ENCODE data around the gene NEFH. TPM values are rescaled to one million over a fixed set of nuclear protein-coding genes. Genes with fewer than 3 reads are reported as not detected.

Gene NEFH
- total RNA-seq, 2 donors from 2014 or later: 0.33 to 0.52 TPM

GRCh38 chr22:29499852-29500251 is 19.8 kb downstream of the NEFH start:
- WGBS, 2 donors: 65 to 66% methylated on average over 8 of the region's 8 CpGs
- intact Hi-C loops (cut with DNase I): no loop called here
- no peak for TF ChIP-seq POLR2A (IDR thresholded peaks at IDR 0.05)
- no peak for TF ChIP-seq CTCF (IDR thresholded peaks at IDR 0.05)
- H3K27ac ChIP-seq: no peak overlapping the region
- DNase-seq (no peak), ATAC-seq (no peak)
- H3K4me3 ChIP-seq: no peak overlapping the region
- H3K27me3 ChIP-seq: no peaks in the 10 kb centered on the region
- no peaks in the 10 kb centered on the region for H3K9me3 ChIP-seq
- H3K36me3 ChIP-seq (replicated peaks in 1 of 2; ENCODE audit: insufficient read depth in 1 of 2, low read depth in 2 of 2): no peaks in the 10 kb centered on the region
- H3K4me1 ChIP-seq: no peaks in the 10 kb centered on the region

DNA sequence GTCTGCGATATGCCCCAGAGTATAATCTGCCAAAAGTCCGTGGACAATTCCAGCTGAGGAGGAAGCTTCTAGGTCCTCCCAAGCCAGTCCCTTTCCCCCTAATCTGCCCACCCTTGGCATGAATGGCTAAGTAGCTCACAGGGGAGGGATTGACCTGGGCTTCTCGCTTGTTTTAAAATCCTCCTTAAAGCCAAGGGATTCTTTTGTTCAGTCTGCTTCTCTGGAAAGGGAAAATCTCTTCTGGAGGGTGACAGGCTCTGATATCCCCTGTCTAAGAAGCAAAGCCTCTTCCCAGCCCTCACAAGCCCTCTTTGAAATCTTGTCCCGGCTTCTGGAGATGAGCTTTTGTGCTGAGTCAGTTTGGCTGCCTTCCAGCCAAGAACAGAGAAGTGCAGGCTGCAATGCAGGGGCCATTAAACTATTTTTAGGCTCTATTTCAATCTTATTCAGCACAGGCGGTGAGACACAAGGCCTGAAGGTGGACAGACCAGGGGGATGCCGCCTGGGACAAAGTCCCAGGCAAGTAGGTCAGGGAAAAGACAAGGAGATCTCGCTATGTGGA is 23.9 kb downstream of the NEFH start:
- WGBS, 2 donors: 72 to 76% methylated on average over 5 to 7 of the region's 7 CpGs
- Histone ChIP-seq H3K4me3 (no peak overlapping the region), H3K27me3 (no peaks in the 10 kb centered on the region), H3K4me1 (no peaks in the 10 kb centered on the region), H3K9me3 (no peaks in the 10 kb centered on the region), H3K27ac (no peak overlapping the region), H3K36me3 (replicated peaks in 1 of 2; ENCODE audit: insufficient read depth in 1 of 2, low read depth in 2 of 2) (peaks cover 0 to 13% of the 10 kb centered on the region in 2 donors)
- DNase-seq: peak in 3 of 4 donors; percentile 29 to 59 (median 34)
- TF ChIP-seq CTCF (IDR thresholded peaks at IDR 0.05): no peak
- no peak for TF ChIP-seq POLR2A (IDR thresholded peaks at IDR 0.05)
- intact Hi-C loops (cut with DNase I): no loop called here
- ATAC-seq: no peak

GRCh38 chr22:29509298-29509697 is 29.3 kb downstream of the NEFH start:
- Histone ChIP-seq H3K4me1 (no peaks in the 10 kb centered on the region), H3K4me3 (no peak overlapping the region), H3K27me3 (no peaks in the 10 kb centered on the region), H3K27ac (no peak overlapping the region), H3K9me3 (no peaks in the 10 kb centered on the region), H3K36me3 (replicated peaks in 1 of 2; ENCODE audit: insufficient read depth in 1 of 2, low read depth in 2 of 2) (peaks cover 0 to 16% of the 10 kb centered on the region in 2 donors)
- intact Hi-C loops (cut with DNase I): no loop called here
- TF ChIP-seq POLR2A (IDR thresholded peaks at IDR 0.05) (no peak), CTCF (IDR thresholded peaks at IDR 0.05) (no peak)
- DNase-seq (no peak), ATAC-seq (no peak)

DNA sequence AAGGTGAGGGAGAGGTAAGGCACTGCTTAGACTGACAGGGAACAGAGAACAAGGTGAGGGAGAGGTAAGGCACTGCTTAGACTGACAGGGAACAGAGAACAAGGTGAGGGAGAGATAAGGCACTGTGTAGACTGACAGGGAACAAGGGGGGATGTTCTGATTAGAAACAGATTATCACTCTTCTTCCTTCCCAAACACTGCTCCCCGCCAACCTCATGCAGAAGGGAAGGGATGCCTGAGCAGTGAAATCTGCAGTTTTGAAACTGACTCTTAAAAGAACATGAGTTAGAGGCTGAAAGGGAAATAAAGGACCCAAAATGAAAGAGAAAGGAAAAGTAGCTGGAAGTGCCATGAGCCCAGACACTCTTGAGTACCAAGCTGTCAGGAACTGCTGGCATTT is 29.8 kb downstream of the NEFH start:
- Histone ChIP-seq H3K27me3 (no peaks in the 10 kb centered on the region), H3K27ac (no peak overlapping the region), H3K4me3 (no peak overlapping the region), H3K4me1 (no peaks in the 10 kb centered on the region), H3K36me3 (replicated peaks in 1 of 2; ENCODE audit: insufficient read depth in 1 of 2, low read depth in 2 of 2) (peaks cover 0 to 16% of the 10 kb centered on the region in 2 donors), H3K9me3 (no peaks in the 10 kb centered on the region)
- intact Hi-C loops (cut with DNase I): no loop called here
- TF ChIP-seq POLR2A (IDR thresholded peaks at IDR 0.05) (no peak), CTCF (IDR thresholded peaks at IDR 0.05) (no peak)
- WGBS, 2 donors: 86 to 100% methylated on average over 1 of the region's 1 CpG
- ATAC-seq: no peak
- no peak for DNase-seq

DNA sequence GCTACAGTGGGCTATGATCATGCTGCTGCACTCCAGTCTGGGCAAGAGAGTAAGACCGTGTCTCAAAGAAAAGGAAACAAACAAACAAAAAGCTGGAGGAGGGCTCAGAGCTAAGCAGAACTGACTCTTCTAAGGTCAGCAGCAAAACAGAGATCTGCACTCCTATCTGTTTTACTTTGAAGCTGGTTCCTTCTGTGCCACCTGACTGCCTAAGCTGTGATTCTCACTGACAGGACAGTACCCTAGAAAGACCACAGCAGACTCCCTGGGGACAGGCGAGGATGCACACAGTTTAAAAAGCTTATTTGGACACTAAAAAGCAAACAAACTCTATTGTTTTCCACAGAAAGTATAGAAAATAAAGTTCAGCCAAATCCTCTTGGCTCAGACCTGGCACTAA is 30.5 kb downstream of the NEFH start:
- Histone ChIP-seq H3K4me1 (no peaks in the 10 kb centered on the region), H3K9me3 (no peaks in the 10 kb centered on the region), H3K27me3 (no peaks in the 10 kb centered on the region), H3K4me3 (no peak overlapping the region), H3K36me3 (replicated peaks in 1 of 2; ENCODE audit: insufficient read depth in 1 of 2, low read depth in 2 of 2) (peaks cover 0 to 16% of the 10 kb centered on the region in 2 donors), H3K27ac (no peak overlapping the region)
- DNase-seq: no peak
- intact Hi-C loops (cut with DNase I): no loop called here
- no peak for ATAC-seq
- TF ChIP-seq CTCF (IDR thresholded peaks at IDR 0.05) (no peak), POLR2A (IDR thresholded peaks at IDR 0.05) (no peak)
- WGBS, 2 donors: 83 to 94% methylated on average over 2 of the region's 2 CpGs

Data from body of pancreas (tissue), 4 donors.